ENCODE measurements around the gene MS4A7.

Gene MS4A7

DNA sequence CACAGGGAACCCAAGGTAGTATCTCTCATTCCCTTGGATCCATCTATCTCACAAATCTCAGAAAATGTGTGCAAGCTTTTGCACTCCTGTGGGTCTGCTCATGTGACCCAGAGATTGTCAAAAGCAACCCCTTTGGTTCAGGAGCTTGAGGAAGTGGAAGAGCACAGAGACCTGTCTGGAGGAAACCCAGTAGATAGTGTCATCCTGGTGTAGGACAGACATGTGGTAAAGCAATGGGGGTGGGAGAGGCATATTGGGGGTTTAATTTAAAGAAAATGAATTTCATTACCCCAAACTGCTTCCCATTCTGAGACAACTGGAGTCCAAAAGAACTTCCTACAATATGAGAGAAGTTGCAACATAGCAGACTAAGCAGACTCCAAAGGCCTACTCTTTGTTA lies 12.1 kb downstream of the MS4A7 start:
- TF ChIP-seq, protein P1, sequence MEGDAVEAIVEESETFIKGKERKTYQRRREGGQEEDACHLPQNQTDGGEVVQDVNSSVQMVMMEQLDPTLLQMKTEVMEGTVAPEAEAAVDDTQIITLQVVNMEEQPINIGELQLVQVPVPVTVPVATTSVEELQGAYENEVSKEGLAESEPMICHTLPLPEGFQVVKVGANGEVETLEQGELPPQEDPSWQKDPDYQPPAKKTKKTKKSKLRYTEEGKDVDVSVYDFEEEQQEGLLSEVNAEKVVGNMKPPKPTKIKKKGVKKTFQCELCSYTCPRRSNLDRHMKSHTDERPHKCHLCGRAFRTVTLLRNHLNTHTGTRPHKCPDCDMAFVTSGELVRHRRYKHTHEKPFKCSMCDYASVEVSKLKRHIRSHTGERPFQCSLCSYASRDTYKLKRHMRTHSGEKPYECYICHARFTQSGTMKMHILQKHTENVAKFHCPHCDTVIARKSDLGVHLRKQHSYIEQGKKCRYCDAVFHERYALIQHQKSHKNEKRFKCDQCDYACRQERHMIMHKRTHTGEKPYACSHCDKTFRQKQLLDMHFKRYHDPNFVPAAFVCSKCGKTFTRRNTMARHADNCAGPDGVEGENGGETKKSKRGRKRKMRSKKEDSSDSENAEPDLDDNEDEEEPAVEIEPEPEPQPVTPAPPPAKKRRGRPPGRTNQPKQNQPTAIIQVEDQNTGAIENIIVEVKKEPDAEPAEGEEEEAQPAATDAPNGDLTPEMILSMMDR (IDR thresholded peaks at IDR 0.05; ENCODE audit: low read depth, low read length), result no peak
- H3K4me3 ChIP-seq (ENCODE audit: low read depth, low read length), result no peak overlapping the region

DNA sequence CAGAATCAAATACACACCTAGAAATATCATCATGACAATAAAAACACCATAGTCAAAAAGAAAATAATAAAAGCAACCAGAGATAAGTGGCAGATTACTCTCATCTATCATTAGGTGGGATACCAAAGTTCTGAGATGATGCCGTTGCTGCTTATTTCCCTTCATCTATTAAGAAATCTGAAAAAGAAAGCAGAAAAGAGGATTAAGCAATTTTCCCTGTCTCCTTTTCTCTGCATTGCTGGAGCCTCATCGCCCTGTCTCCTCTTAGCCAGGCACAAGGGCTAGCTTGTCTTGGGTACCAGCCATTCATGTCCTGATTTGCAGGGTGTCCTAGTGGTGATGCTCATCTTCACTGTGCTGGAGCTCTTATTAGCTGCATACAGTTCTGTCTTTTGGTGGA lies 14.0 kb downstream of the MS4A7 start:
- TF ChIP-seq, protein P1 (IDR thresholded peaks at IDR 0.05; ENCODE audit: low read depth, low read length), result no peak

DNA sequence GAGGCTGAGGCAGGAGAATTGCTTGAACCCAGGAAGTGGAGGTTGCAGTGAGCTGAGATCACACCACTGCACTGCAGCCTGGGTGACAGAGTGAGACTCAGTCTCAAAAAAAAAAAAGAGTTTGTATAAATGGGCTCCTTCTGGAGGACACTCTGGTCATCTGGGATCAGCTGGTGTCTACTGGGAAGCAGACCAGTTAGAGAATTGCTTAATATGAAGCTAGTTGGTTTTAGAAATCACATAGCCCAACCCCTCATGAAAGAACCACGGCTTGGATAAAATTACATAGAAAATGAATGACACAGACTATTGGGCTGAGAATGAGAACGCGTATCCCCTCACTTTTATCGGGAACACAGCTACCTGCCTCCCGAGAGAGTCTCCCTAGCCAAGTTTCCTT lies 14.7 kb downstream of the MS4A7 start:
- TF ChIP-seq, protein P1 (IDR thresholded peaks at IDR 0.05; ENCODE audit: low read depth, low read length), result no peak
- no peak overlapping the region for H3K4me3 ChIP-seq (ENCODE audit: low read depth, low read length)

More for the DNA sequence above, 14.0 kb downstream of the MS4A7 start:
- H3K4me3 ChIP-seq (ENCODE audit: low read depth, low read length), result no peak overlapping the region

DNA sequence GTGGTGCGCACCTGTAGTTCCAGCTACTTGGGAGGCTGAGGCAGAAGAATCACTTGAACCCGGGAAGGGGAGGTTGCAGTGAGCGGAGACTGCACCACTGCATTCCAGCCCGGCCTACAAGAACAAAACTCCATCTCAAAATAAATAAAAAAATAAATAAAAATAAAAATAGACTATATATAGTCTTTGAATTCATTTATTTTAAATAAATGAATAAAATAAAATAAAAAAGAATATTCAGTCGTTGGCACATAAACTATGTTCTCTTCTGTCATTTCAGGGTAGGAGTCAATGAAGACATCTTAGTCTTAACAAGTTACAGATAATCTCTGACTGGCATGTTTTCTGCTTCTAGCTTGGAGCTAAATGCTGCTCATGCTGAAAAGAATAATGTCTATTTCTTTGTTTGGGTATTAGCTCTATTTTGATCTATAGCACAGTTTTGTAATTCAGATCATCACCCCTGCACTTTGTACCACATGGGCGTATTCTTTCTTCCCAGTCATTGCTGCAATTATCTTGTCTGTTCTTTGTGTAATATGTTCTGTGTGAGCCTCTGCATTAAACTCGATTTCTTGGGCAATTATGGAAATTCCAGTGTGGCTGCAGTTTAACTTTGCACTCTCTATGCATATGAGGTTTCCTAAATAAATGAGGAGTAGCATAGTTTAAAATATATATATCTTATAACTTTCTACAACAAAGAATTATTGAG lies 16.5 kb downstream of the MS4A7 start:
- no peak overlapping the region for H3K4me3 ChIP-seq (ENCODE audit: low read depth, low read length)
- TF ChIP-seq, protein P1 (IDR thresholded peaks at IDR 0.05; ENCODE audit: low read depth, low read length), result no peak

DNA sequence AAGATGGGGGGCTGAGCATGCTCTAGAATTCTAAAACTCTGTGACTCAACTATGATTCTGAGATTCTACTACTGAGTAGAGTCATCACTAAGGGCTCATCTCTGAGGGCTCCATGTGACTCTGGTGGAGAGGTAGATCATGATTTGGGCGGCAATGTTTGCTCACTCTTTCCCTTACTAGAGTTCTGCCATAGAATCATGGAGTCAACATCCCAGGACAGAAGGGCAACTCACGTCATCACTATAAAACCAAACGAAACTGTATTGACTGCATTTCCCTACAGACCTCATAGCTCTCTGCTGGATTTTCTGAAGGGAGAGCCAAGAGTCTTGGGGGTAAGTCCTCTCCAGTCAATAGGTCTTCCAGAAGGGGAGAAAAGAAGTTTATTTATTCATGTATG lies 18.1 kb downstream of the MS4A7 start, which contains the start of gene MS4A14:
MS4A14 (plus strand) TSS at position 78 of the 400 bp plus-strand sequence; CDS start at position 198, 120 bp downstream.
- H3K4me3 ChIP-seq (ENCODE audit: low read depth, low read length), result no peak within 1 kb of the TSS
- TF ChIP-seq, protein P1 (IDR thresholded peaks at IDR 0.05; ENCODE audit: low read depth, low read length), result no peak

DNA sequence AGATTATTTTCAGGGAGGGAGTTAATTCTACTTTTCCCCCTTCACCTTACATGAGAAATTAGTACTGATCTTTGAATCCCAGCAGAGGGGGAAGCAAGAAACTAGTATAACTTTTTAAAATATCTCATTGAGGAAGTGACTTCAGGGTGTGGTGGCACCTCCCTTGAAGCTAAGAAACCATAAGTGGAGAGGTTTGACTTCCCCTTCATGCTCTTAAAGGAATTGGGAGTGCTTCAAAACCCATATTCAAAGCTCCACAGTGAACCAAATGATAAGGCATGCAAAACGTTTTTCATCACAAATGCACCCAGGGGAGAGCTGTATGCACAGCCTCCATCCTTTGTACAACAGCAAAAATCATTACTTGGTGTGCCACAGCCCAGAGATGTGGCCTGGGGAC lies 18.5 kb downstream of the MS4A7 start:
- H3K4me3 ChIP-seq (ENCODE audit: low read depth, low read length), result no peak overlapping the region
- TF ChIP-seq, protein P1 (IDR thresholded peaks at IDR 0.05; ENCODE audit: low read depth, low read length), result no peak

DNA sequence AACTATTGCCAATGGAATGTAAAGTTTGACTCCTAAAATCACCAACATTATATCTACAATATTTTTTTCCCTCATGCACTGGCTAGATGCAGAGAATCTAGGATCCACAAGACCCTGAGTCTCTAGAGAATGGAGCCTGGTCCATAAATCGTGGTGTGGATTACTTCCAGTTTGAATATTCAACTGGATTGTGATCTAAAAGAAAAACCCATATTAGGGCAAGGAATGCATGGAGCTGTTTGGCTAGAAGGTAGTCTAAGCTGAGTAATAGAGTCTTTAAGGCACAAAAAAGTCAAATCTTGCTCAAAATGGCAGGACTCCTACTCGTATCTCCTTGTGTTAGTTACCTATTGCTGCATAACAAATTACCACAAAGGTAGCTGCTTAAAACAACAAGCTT lies 41.7 kb downstream of the MS4A7 start:
- TF ChIP-seq, protein P1 (IDR thresholded peaks at IDR 0.05; ENCODE audit: low read depth, low read length), result no peak
- H3K4me3 ChIP-seq (ENCODE audit: low read depth, low read length), result no peak overlapping the region

Measured in WI38 (cell line).